ENCODE results near the gene MAP1A. TPM values are rescaled to one million over a fixed set of nuclear protein-coding genes. Genes with fewer than 3 reads are reported as not detected.
"Not testable (repeated sequence)": the region's sequence is repeated elsewhere in the genome, so short reads cannot be mapped to it uniquely, and the experiment has no call there.

The MAP1A gene
- total RNA-seq, 2 experiments from 2014 or later: 3.4 to 3.5 TPM

- Mint-ChIP-seq H3K27me3 (no peaks in the 10 kb centered on the region), H3K9me3 (no peaks in the 10 kb centered on the region), H3K4me1 (no peaks in the 10 kb centered on the region), H3K4me3 (no peak overlapping the region), H3K36me3 (peaks cover 7% of the 10 kb centered on the region), H3K27ac (no peak overlapping the region)
- POLR2A ChIA-PET: no interaction called here
- DNase-seq (no peak), ATAC-seq (ENCODE audit: low read depth) (no peak)
These were observed 35.6 kb downstream of the MAP1A start for GRCh38 chr15:43552986-43553385.

DNA sequence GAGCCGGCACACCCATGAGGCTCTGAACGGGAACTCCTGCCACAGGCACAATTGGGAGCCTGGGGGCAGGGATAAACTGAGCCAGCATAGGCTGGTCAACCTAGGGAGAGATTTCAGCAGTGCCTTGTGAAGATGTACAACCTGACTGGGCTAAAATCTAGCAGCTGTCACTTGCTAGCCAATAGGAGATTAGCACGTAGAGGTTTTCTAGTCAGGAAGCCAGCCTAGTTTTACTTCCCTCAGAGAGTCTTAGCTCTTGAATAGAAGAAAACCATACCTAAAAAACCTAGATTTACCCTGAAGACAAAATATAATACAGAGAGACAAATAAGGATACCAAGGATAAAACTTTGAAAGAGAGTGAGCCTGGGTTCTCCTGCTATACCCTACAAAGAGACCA is 45.3 kb downstream of the MAP1A start:
- ATAC-seq (ENCODE audit: low read depth); H3K27me3 Mint-ChIP-seq; H3K27ac Mint-ChIP-seq; H3K36me3 Mint-ChIP-seq; DNase-seq; H3K4me1 Mint-ChIP-seq; H3K9me3 Mint-ChIP-seq; POLR2A ChIA-PET; H3K4me3 Mint-ChIP-seq: not testable (repeated sequence)

GRCh38 chr15:43563793-43564192 is 46.4 kb downstream of the MAP1A start:
- H3K27me3 Mint-ChIP-seq; POLR2A ChIA-PET; H3K4me1 Mint-ChIP-seq; H3K4me3 Mint-ChIP-seq; H3K36me3 Mint-ChIP-seq; ATAC-seq (ENCODE audit: low read depth); H3K27ac Mint-ChIP-seq; H3K9me3 Mint-ChIP-seq; DNase-seq: not testable (repeated sequence)

DNA sequence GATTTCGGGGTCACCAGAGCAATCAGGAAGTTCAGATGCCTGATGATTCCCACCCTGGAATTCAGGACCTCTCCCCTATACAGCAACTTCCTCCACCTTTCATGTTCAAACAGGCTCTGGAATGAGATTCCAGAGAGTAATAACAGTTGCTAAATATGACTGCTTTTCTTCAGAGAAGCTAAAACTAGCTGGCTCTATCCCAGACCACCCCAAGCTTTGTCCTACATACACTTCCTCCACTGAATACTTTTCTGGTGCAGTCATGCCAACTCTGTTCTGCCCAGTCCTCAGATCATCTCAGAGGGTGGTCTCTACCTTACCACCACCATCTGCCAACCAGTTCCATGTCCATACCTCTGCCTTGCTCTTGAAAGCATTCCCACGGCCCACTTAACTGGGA is 49.2 kb downstream of the MAP1A start:
- ATAC-seq (ENCODE audit: low read depth); H3K27ac Mint-ChIP-seq; DNase-seq; H3K36me3 Mint-ChIP-seq; H3K4me1 Mint-ChIP-seq; H3K27me3 Mint-ChIP-seq; H3K9me3 Mint-ChIP-seq; H3K4me3 Mint-ChIP-seq; POLR2A ChIA-PET: not testable (repeated sequence)

- POLR2A ChIA-PET; ATAC-seq (ENCODE audit: low read depth); H3K36me3 Mint-ChIP-seq: not testable (repeated sequence)
These were observed 57.2 kb downstream of the MAP1A start for GRCh38 chr15:43574607-43575006.

More at GRCh38 chr15:43574607-43575006, 57.2 kb downstream of the MAP1A start:
- not testable (repeated sequence) for H3K4me3 Mint-ChIP-seq, H3K27ac Mint-ChIP-seq, H3K9me3 Mint-ChIP-seq, H3K27me3 Mint-ChIP-seq, H3K4me1 Mint-ChIP-seq, DNase-seq

Other genes with a start within 250 kb of the MAP1A start
- gene TGM7, start 215.4 kb upstream of the MAP1A start, total RNA-seq: not detected
- 10 to 100 TPM; 11.9 to 13.0 TPM for gene LCMT2, start 187.0 kb upstream of the MAP1A start, total RNA-seq
- gene ZSCAN29, start 146.6 kb upstream of the MAP1A start, total RNA-seq: 10 to 100 TPM; 34.0 to 36.1 TPM
- 10 to 100 TPM; 33.4 to 34.5 TPM for gene TUBGCP4, start 146.5 kb upstream of the MAP1A start, total RNA-seq
- 10 to 100 TPM; 27.1 to 27.5 TPM for gene TP53BP1, start 24.5 kb upstream of the MAP1A start, total RNA-seq
- gene PPIP5K1, start 72.6 kb downstream of the MAP1A start, total RNA-seq: 10 to 100 TPM; 30.7 to 36.8 TPM
- gene CKMT1B, start 76.4 kb downstream of the MAP1A start, total RNA-seq: not detected
- gene STRC, start 101.2 kb downstream of the MAP1A start, total RNA-seq: 1 to 10 TPM; 2.1 to 2.6 TPM
- 1 to 10 TPM; 2.0 to 2.2 TPM for gene CATSPER2, start 131.2 kb downstream of the MAP1A start, total RNA-seq
- gene CKMT1A, start 176.3 kb downstream of the MAP1A start, total RNA-seq: not detected
- 100 to 1,000 TPM; 217 to 225 TPM for gene PDIA3, start 228.8 kb downstream of the MAP1A start, total RNA-seq